NAMALWA (cell line): Measurements from ENCODE around the gene MYOF.
A peak's percentile ranks its signal among the peaks of the same experiment; 100 is the strongest.
"Not testable (repeated sequence)": the region's sequence is repeated elsewhere in the genome, so short reads cannot be mapped to it uniquely, and the experiment has no call there.

Experiments
- DNase-seq: peaks from one replicate; pipeline ENCODE4 v3.0.0-alpha.2; 2015; ENCODE audit warnings: low spot score

Gene MYOF

GRCh38 chr10:93385345-93385744 is 96.8 kb downstream of the MYOF start:
- DNase-seq: no peak

- no peak for DNase-seq
These were observed 98.1 kb downstream of the MYOF start for GRCh38 chr10:93384006-93384405.

GRCh38 chr10:93383562-93383981 is 98.6 kb downstream of the MYOF start:
- no peak for DNase-seq

GRCh38 chr10:93379731-93380575 is 102.2 kb downstream of the MYOF start:
- no peak for DNase-seq

GRCh38 chr10:93378997-93379730 is 103.0 kb downstream of the MYOF start:
- no peak for DNase-seq

- no peak for DNase-seq
These were observed 104.1 kb downstream of the MYOF start for GRCh38 chr10:93378039-93378438.

- peak; percentile 83 for DNase-seq
These were observed 105.5 kb downstream of the MYOF start for GRCh38 chr10:93376372-93377293.

GRCh38 chr10:93370961-93371360 is 111.2 kb downstream of the MYOF start:
- DNase-seq: no peak

- DNase-seq: no peak
These were observed 112.5 kb downstream of the MYOF start for GRCh38 chr10:93369588-93370164.

GRCh38 chr10:93368210-93368609 is 113.9 kb downstream of the MYOF start:
- no peak for DNase-seq

- DNase-seq: no peak
These were observed 114.5 kb downstream of the MYOF start for GRCh38 chr10:93367664-93368063.

- DNase-seq: no peak
These were observed 117.2 kb downstream of the MYOF start for GRCh38 chr10:93364966-93365365.

- DNase-seq: no peak
These were observed 118.1 kb downstream of the MYOF start for GRCh38 chr10:93363891-93364648.

- not testable (repeated sequence) for DNase-seq
These were observed 123.7 kb downstream of the MYOF start for GRCh38 chr10:93358398-93358797.

GRCh38 chr10:93357680-93358079 is 124.5 kb downstream of the MYOF start:
- DNase-seq: peak; percentile 77

GRCh38 chr10:93356516-93356915 is 125.6 kb downstream of the MYOF start:
- DNase-seq: no peak

- DNase-seq: peak; percentile 74
These were observed 129.3 kb downstream of the MYOF start for GRCh38 chr10:93352638-93353383.

- no peak for DNase-seq
These were observed 135.4 kb downstream of the MYOF start for GRCh38 chr10:93346694-93347093.

GRCh38 chr10:93346108-93346507 is 136.0 kb downstream of the MYOF start:
- DNase-seq: no peak

- DNase-seq: no peak
These were observed 137.4 kb downstream of the MYOF start for GRCh38 chr10:93344691-93345090.
